GM12878 (cell line): ENCODE measurements around the gene ADAMTSL1. TPM values are rescaled to one million over a fixed set of nuclear protein-coding genes. Genes with fewer than 3 reads are reported as not detected.

Experiments
- ATAC-seq: fragments of 200-7000 bp; cut with Tn5 transposase; 3 replicates; pipeline ENCODE4 v1.9.1; 2020; ENCODE audit warnings: mild to moderate bottlenecking, moderate library complexity
- BruUV-seq: library from RNA; stranded (reverse); fragments of 400-500 nt; replicated peaks from 2 replicates; lab custom pipeline; 2021; lab: Mats Ljungman, UMichigan
- CTCF ChIA-PET: fragments of 300-600 bp; sonication (Branson Sonifier 250); formaldehyde crosslinking; extraction: SDS; loops from one replicate; lab custom pipeline; 2021; ENCODE audit warnings: inconsistent platforms; lab: Yijun Ruan, JAX
- POLR2A ChIA-PET: fragments of 350-600 bp; formaldehyde crosslinking; extraction: SDS; loops from one replicate; lab custom pipeline; 2021; ENCODE audit warnings: inconsistent platforms; lab: Charles Lee
- RAD21 ChIA-PET: fragments of 300-600 bp; sonication (Branson Sonifier 250); formaldehyde crosslinking; loops from one replicate; lab custom pipeline; 2023; ENCODE audit warnings: antibody characterized with exemption; ENCODE audit not compliant: unreplicated experiment; lab: Charles Lee
- SMC1A ChIA-PET: fragments of 300-600 bp; sonication (Branson Sonifier 250); formaldehyde crosslinking; loops from one replicate; lab custom pipeline; 2023; ENCODE audit not compliant: unreplicated experiment, uncharacterized antibody; lab: Charles Lee
- DNase-seq: peaks from one replicate; pipeline ENCODE4 v3.0.0-alpha.2; 2011; ENCODE audit warnings: low read depth, low spot score
- FAIRE-seq: peaks from 3 replicates; lab custom pipeline; 2011; peaks lifted over from hg19 to GRCh38; lab: Jason Lieb, UNC
- H2AFZ ChIP-seq: 2 replicates; pipeline ENCODE4 v1.6.0; 2011; ENCODE audit warnings: low read depth, low read length, control low read depth; ENCODE audit not compliant: control insufficient read depth
- H3K27ac ChIP-seq: 2 replicates; pipeline ENCODE4 v1.5.1; 2011; ENCODE audit warnings: control low read depth; ENCODE audit not compliant: control insufficient read depth, insufficient read depth
- H3K27me3 ChIP-seq, 2 experiments: replicated peaks in 1 of 2; 2 replicates each; pipeline versions ENCODE4 v1.6.0 to v1.6.1; 2011; ENCODE audit warnings: low read length in 1 of 2; ENCODE audit not compliant: control insufficient read depth in 2 of 2, insufficient read depth in 2 of 2
- H3K36me3 ChIP-seq, 2 experiments: 2 replicates each; pipeline ENCODE4 v1.5.1; 2011; ENCODE audit warnings: low read length in 1 of 2; ENCODE audit not compliant: control insufficient read depth in 2 of 2, insufficient read depth in 2 of 2
- H3K4me1 ChIP-seq: 2 replicates; pipeline ENCODE4 v1.6.1; 2011; ENCODE audit warnings: mild to moderate bottlenecking, low read length, moderate library complexity, mixed read lengths; ENCODE audit not compliant: control insufficient read depth, insufficient read depth
- H3K4me2 ChIP-seq: 2 replicates; pipeline ENCODE4 v1.6.0; 2011; ENCODE audit warnings: control low read depth; ENCODE audit not compliant: control insufficient read depth, insufficient read depth
- H3K4me3 ChIP-seq: fragments of 200-600 bp; sonication (generic); 2 replicates; pipeline ENCODE4 v1.5.1; 2016
- H3K79me2 ChIP-seq: 2 replicates; pipeline ENCODE4 v1.6.0; 2011; ENCODE audit warnings: low read length; ENCODE audit not compliant: control insufficient read depth, insufficient read depth
- H3K9ac ChIP-seq: 2 replicates; pipeline ENCODE4 v1.8.0; 2011; ENCODE audit warnings: low read length, control low read depth, mixed read lengths; ENCODE audit not compliant: control insufficient read depth, insufficient read depth
- H3K9me3 ChIP-seq: replicated peaks from 3 replicates; pipeline ENCODE4 v1.5.1; 2011; ENCODE audit warnings: mild to moderate bottlenecking, low read length; ENCODE audit not compliant: control insufficient read depth, insufficient read depth
- H4K20me1 ChIP-seq: 2 replicates; pipeline ENCODE4 v1.6.0; 2011; ENCODE audit not compliant: control insufficient read depth, insufficient read depth
- CTCF ChIP-seq, 3 experiments: IDR thresholded peaks in 2 of 3; conservative IDR thresholded peaks in 1 of 3; 2 replicates each; pipeline ENCODE4 v1.5.1; 2011; ENCODE audit warnings: low read depth in 3 of 3, low read length in 3 of 3, mild to moderate bottlenecking in 3 of 3, control low read depth in 2 of 3, moderate library complexity in 2 of 3, inconsistent platforms in 1 of 3, mixed read lengths in 1 of 3; ENCODE audit not compliant: control insufficient read depth in 2 of 3, insufficient read depth in 1 of 3; ENCODE audit errors: extremely low read depth in 1 of 3
- E4F1 ChIP-seq: fragments of 450-650 bp; IDR thresholded peaks from 2 replicates; pipeline ENCODE4 v1.6.1; 2018; ENCODE audit warnings: borderline replicate concordance, mild to moderate bottlenecking; ENCODE audit not compliant: partially characterized antibody
- EP300 ChIP-seq, 2 experiments: fragments of 150-350 bp in 1 of 2; IDR thresholded peaks; 2 replicates each; pipeline ENCODE4 v1.6.1; 2011 to 2012; ENCODE audit warnings: low read depth in 2 of 2, low read length in 2 of 2, borderline replicate concordance in 1 of 2, improper control_type of control experiment in 1 of 2, inconsistent platforms in 1 of 2; ENCODE audit not compliant: control insufficient read depth in 1 of 2
- EZH2 ChIP-seq: IDR thresholded peaks from 2 replicates; pipeline ENCODE4 v1.6.1; 2012; ENCODE audit warnings: low read depth, mild to moderate bottlenecking, control low read depth, inconsistent platforms, low read length, borderline replicate concordance; ENCODE audit not compliant: control insufficient read depth
- PAX8 ChIP-seq: fragments of 450-650 bp; IDR thresholded peaks from 2 replicates; pipeline ENCODE4 v1.6.1; 2017; ENCODE audit warnings: mild to moderate bottlenecking, moderate library complexity
- PML ChIP-seq: IDR thresholded peaks from 2 replicates; pipeline ENCODE4 v1.6.1; 2012; ENCODE audit warnings: low read length, inconsistent platforms
- POU2F2 ChIP-seq: IDR thresholded peaks from 3 replicates; pipeline ENCODE4 v1.6.1; 2011; ENCODE audit warnings: low read depth, mild to moderate bottlenecking, low read length, borderline replicate concordance
- SRF ChIP-seq, 2 experiments: IDR thresholded peaks; 2 replicates each; pipeline ENCODE4 v1.6.1; 2011; ENCODE audit warnings: low read depth in 2 of 2, low read length in 2 of 2, mild to moderate bottlenecking in 1 of 2, moderate library complexity in 1 of 2
- TBL1XR1 ChIP-seq: IDR thresholded peaks from 2 replicates; pipeline ENCODE4 v1.6.1; 2012; ENCODE audit warnings: low read depth, low read length, improper control_type of control experiment
- USF2 ChIP-seq: IDR thresholded peaks from 2 replicates; pipeline ENCODE4 v1.6.1; 2011; ENCODE audit warnings: low read depth, low read length, improper control_type of control experiment, borderline replicate concordance
- ZNF24 ChIP-seq: fragments of 450-650 bp; IDR thresholded peaks from 2 replicates; pipeline ENCODE4 v1.6.1; 2017; ENCODE audit warnings: antibody characterized with exemption, mild to moderate bottlenecking
- ZNF687 ChIP-seq: fragments of 450-650 bp; IDR thresholded peaks from 2 replicates; pipeline ENCODE4 v1.6.1; 2017; ENCODE audit warnings: mild to moderate bottlenecking, moderate library complexity
- WGBS: methylation state at CpG from one replicate; pipeline ENCODE4 v1.1.6; 2016; ENCODE audit warnings: low lambda C conversion rate; ENCODE audit not compliant: insufficient replicate concordance, insufficient coverage; ENCODE audit errors: missing lambda C conversion rate; 5-methylcytosine and 5-hydroxymethylcytosine counted together
- in situ Hi-C: fragments of 300-500 bp; cut with MboI; formaldehyde crosslinking; loops from 9 replicates; pipeline ENCODE4 v1.14.3; 2018; ENCODE audit warnings: mixed read lengths
- intact Hi-C: fragments of 100-400 bp; cut with micrococcal nuclease; formaldehyde crosslinking; loops from one replicate; pipeline ENCODE4 v1.14.2; 2022; ENCODE audit not compliant: unreplicated experiment
- polyA plus RNA-seq, 11 experiments: library from polyadenylated mRNA; depleted of rRNA in 4 of 11; unstranded in 6 of 11; stranded (reverse) in 5 of 11; fragments of >200 nt; fragmentation: Nextera tagmentation in 4 of 11; fragmentation: Illumina TruSeq in 1 of 11; extraction: Ambion mirVana in 4 of 11; extraction: Trizol in 1 of 11; gene quantifications; 1 replicate in 1 of 11; 2 replicates in 10 of 11; pipeline versions ENCODE4 v1.2.1 to v1.2.3, GENCODE V29; 2011 to 2016; ENCODE audit warnings: inconsistent platforms in 2 of 11, missing spikeins in 2 of 11, low read depth in 1 of 11
- total RNA-seq, 4 experiments: library from RNA; depleted of rRNA in 3 of 4; stranded (reverse); fragments of >200 nt in 3 of 4; fragmentation: Illumina TruSeq in 1 of 4; extraction: Trizol in 1 of 4; gene quantifications; 2 replicates each; pipeline versions ENCODE4 v1.2.1 to v1.2.3, GENCODE V29; 2013 to 2021

ADAMTSL1 gene
- total and polyA plus RNA-seq, 10 of the 15 experiments (the other 5 are each of a cell fraction or from before 2014, with no cell fraction given), result 0.01 to 0.10 (median 0.07) TPM; not detected in 6

GRCh38 chr9:18770131-18770908 lies 296.4 kb downstream of the ADAMTSL1 start:
- WGBS, result 95% methylated on average over 10 of the region's 10 CpGs
- CTCF ChIA-PET, result interaction anchor here (1.0 kb wide), 1 partner anchor 256 kb away, joined by 3 read pairs; no protein-coding TSS in a partner anchor
- TF ChIP-seq SRF (IDR thresholded peaks at IDR 0.05; ENCODE audit: low read depth in 2 of 2, low read length in 2 of 2) (no peak), TBL1XR1 (no peak), CTCF (IDR thresholded peaks at IDR 0.05 in 2 of 3, conservative IDR thresholded peaks at IDR 0.05 in 1 of 3; ENCODE audit: control insufficient read depth in 2 of 3, extremely low read depth in 1 of 3, insufficient read depth in 1 of 3, low read depth in 3 of 3, low read length in 3 of 3) (no peak), E4F1 (no peak), EZH2 (no peak), PML (no peak), ZNF24 (no peak), USF2 (no peak), EP300 (IDR thresholded peaks at IDR 0.05; ENCODE audit: borderline replicate concordance in 1 of 2, control insufficient read depth in 1 of 2, low read depth in 2 of 2, low read length in 2 of 2) (no peak), PAX8 (no peak), POU2F2 (no peak), ZNF687 (no peak)

More at GRCh38 chr9:18770131-18770908, 296.4 kb downstream of the ADAMTSL1 start:
- no peaks in the 10 kb centered on the region for H3K9me3 ChIP-seq
- H3K9ac ChIP-seq, result no peak overlapping the region
- DNase-seq (no peak), ATAC-seq (no peak), FAIRE-seq (no peak)
- H3K27me3 ChIP-seq, result no peaks in the 10 kb centered on the region
- peak overlapping the region; percentile 73; the same call in 1 of the 2 replicates for H3K4me2 ChIP-seq
- no peak overlapping the region for H3K4me3 ChIP-seq
- no peaks in the 10 kb centered on the region for H3K79me2 ChIP-seq
- no peaks in the 10 kb centered on the region for H3K36me3 ChIP-seq
- BruUV-seq, result no TSS peak
- SMC1A ChIA-PET, result interaction anchor here (1.4 to 2.9 kb wide), 3 partner anchors 17 to 78 kb away, joined by 3 to 16 read pairs (median 5); no protein-coding TSS in a partner anchor
- POLR2A ChIA-PET, result no interaction called here
- intact Hi-C loops, result no loop called here
- peak overlapping the region; percentile 83; the same call in 1 of the 2 replicates for H2AFZ ChIP-seq
- H3K4me1 ChIP-seq, result peaks cover 13% of the 10 kb centered on the region
- peak overlapping the region; percentile 83; the same call in 1 of the 2 replicates for H3K27ac ChIP-seq
- in situ Hi-C loops, result no loop called here
- no peaks in the 10 kb centered on the region for H4K20me1 ChIP-seq
- RAD21 ChIA-PET, result interaction anchor here (0.8 to 1.2 kb wide), 3 partner anchors 14 to 78 kb away, joined by 3 to 5 read pairs (median 3); no protein-coding TSS in a partner anchor
